ENCODE measurements around the gene LYST.

GRCh38 chr1:235841938-235842545 is 24.7 kb downstream of the LYST start:
- no peak for TF ChIP-seq CTCF (IDR thresholded peaks at IDR 0.05)
- TF ChIP-seq POLR2A (IDR thresholded peaks at IDR 0.05): no peak
- no peak for TF ChIP-seq POLR2AphosphoS5 (IDR thresholded peaks at IDR 0.05)

Data from sigmoid colon (tissue), 4 donors.